ENCODE data around the gene CHD6. TPM values are rescaled to one million over a fixed set of nuclear protein-coding genes. Genes with fewer than 3 reads are reported as not detected.

The CHD6 gene
- total and polyA plus RNA-seq, 11 donors, result 6.5 to 52.8 (median 38.9) TPM

DNA sequence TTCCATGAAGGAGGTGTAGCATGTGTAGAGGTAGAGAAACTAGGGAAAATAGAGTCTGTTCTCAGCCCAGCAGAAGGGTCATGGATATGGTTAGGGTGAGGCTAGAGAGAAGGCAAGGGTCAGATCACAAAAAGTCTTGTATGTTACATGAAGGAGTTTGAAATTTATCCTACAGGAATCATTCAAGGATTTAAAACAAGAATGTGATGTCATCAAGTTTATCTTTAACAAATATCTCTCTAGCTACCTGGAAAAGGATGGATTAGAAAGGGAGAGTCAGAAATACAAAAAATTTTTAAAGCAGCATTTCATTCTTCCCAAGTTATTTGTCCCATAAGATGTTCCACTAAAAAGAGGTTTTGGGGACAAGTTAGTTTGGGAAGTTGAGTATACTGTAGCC is 4.4 kb upstream of the CHD6 start:
- intact Hi-C loops (cut with DNase I), result no loop called here
- no peaks in the 10 kb centered on the region for H3K9me3 ChIP-seq
- TF ChIP-seq POLR2A (IDR thresholded peaks at IDR 0.05), result no peak
- TF ChIP-seq, protein P1, sequence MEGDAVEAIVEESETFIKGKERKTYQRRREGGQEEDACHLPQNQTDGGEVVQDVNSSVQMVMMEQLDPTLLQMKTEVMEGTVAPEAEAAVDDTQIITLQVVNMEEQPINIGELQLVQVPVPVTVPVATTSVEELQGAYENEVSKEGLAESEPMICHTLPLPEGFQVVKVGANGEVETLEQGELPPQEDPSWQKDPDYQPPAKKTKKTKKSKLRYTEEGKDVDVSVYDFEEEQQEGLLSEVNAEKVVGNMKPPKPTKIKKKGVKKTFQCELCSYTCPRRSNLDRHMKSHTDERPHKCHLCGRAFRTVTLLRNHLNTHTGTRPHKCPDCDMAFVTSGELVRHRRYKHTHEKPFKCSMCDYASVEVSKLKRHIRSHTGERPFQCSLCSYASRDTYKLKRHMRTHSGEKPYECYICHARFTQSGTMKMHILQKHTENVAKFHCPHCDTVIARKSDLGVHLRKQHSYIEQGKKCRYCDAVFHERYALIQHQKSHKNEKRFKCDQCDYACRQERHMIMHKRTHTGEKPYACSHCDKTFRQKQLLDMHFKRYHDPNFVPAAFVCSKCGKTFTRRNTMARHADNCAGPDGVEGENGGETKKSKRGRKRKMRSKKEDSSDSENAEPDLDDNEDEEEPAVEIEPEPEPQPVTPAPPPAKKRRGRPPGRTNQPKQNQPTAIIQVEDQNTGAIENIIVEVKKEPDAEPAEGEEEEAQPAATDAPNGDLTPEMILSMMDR (IDR thresholded peaks at IDR 0.05), result no peak

DNA sequence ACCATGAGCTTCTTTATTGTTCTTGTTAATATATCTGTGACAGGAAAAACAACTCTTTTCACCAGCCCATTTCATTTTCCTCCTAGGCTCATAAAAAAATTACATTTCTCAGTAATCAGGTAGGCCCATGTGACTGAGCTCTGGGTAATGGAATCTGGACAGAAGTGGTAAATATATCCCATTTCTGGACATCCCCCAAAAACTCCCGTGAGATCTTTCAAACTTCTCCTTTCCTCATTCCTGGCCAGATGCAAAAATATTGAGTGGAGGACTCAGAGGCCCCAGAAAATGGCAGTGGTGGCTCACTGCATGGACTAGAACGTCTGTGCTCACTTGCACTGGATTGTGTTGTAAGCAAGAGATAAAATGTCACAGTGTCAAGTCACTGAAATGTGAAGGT is 3.8 kb upstream of the CHD6 start:
- intact Hi-C loops (cut with DNase I), result no loop called here
- no peaks in the 10 kb centered on the region for H3K36me3 ChIP-seq
- H3K27me3 ChIP-seq, result no peaks in the 10 kb centered on the region
- H3K27ac ChIP-seq, result no peak overlapping the region
- peaks cover 0 to 14% (median 8%) of the 10 kb centered on the region in 12 donors for H3K4me1 ChIP-seq
- no peaks in the 10 kb centered on the region for H3K9me3 ChIP-seq
- ATAC-seq (no peak), DNase-seq (no peak)
- WGBS, 4 donors, result 33 to 46% (median 42%) methylated on average over 2 of the region's 2 CpGs
- no peak overlapping the region for H3K4me3 ChIP-seq
- TF ChIP-seq, protein P1 (IDR thresholded peaks at IDR 0.05), result no peak
- no peak for TF ChIP-seq POLR2A (IDR thresholded peaks at IDR 0.05)

More for the DNA sequence above, 4.4 kb upstream of the CHD6 start:
- Histone ChIP-seq H3K4me3 (no peak overlapping the region), H3K27me3 (no peaks in the 10 kb centered on the region), H3K36me3 (no peaks in the 10 kb centered on the region), H3K4me1 (peaks cover 0 to 10% (median 5%) of the 10 kb centered on the region in 12 donors), H3K27ac (no peak overlapping the region)
- ATAC-seq (no peak), DNase-seq (no peak)

DNA sequence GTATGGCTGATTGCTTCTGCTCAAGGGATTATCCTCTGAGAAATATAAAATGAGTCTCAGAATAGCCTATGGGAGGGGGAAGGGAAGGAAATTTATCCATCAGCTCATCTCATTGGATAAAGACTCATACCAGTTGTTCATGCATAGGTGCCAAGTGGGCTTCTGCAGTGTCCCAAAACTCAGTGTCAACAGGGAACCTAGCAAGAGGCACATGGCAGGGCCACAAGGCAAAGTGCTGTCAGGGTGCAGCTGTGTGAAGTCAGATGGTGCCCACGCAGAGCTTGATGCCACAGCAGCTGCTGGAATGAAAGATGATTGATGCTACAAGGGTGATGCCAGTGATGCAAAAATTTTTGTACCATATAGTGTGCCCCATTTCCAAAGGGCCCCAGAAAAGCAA is 3.2 kb upstream of the CHD6 start:
- H3K9me3 ChIP-seq, result no peaks in the 10 kb centered on the region
- no peak overlapping the region for H3K27ac ChIP-seq
- WGBS, 4 donors, result 83 to 100% (median 90%) methylated on average over 1 of the region's 1 CpG
- no peak for ATAC-seq
- no peak overlapping the region for H3K4me3 ChIP-seq
- no peaks in the 10 kb centered on the region for H3K27me3 ChIP-seq
- no peak for TF ChIP-seq POLR2A (IDR thresholded peaks at IDR 0.05)
- TF ChIP-seq, protein P1 (IDR thresholded peaks at IDR 0.05), result no peak
- no peaks in the 10 kb centered on the region for H3K36me3 ChIP-seq
- peaks cover 0 to 20% (median 14%) of the 10 kb centered on the region in 12 donors for H3K4me1 ChIP-seq
- intact Hi-C loops (cut with DNase I), result no loop called here
- DNase-seq, result no peak

DNA sequence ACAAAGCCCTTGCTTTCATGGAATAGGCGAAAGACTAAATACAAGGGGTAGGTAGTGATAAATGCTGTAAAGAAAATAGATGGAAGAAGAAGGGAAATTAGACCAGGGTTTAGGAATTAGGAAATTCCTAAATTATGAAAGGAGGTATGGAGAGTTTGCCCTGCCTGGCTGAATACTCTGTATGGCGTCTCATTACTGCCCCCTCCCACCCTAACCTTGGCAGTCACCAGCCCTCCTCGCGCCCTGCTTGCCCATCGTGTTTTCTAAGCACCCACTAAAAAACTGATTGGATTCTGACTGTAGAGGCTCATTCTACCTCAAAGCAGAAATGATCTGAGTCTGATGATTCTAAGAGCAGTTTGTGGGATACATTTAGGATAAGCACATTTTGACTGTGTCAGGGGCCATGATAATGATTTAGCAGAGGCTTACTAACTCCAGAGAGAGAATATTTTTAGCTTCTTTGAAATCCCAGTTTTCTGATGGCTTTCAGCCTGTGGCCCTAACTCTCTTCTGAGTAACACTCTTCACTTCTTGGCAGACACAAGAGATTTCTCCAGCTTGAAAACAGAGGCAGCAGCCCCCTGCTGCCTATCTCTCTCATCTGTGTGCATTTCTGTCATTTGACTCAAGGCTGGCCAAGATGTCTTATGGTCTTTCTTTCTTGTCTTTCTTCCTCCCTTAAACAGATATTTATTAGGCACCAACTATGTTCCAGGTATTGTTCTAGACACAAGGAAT is 1.4 kb upstream of the CHD6 start:
- TF ChIP-seq POLR2A (IDR thresholded peaks at IDR 0.05), result no peak
- intact Hi-C loops (cut with DNase I), result loop anchor here in 7 of 10 donors (5.0 to 10.0 kb wide), 7 partner anchors 47 to 115 kb away; no protein-coding TSS in a partner anchor
- 66% methylated on average over 5 of the region's 5 CpGs for WGBS, 4 donors
- no peaks in the 10 kb centered on the region for H3K27me3 ChIP-seq
- no peaks in the 10 kb centered on the region for H3K36me3 ChIP-seq
- no peaks in the 10 kb centered on the region for H3K9me3 ChIP-seq
- peaks cover 0 to 37% (median 26%) of the 10 kb centered on the region in 12 donors for H3K4me1 ChIP-seq
- ATAC-seq (no peak), DNase-seq (no peak)
- peak overlapping the region in 8 of 12 donors; percentile 66 to 95 (median 75) for H3K4me3 ChIP-seq
- H3K27ac ChIP-seq, result peak overlapping the region in 4 of 12 donors; percentile 34 to 84 (median 46)

All from heart left ventricle (tissue), 16 donors.